HPDE6-E6E7 (cell line): ENCODE data around the gene ALS2.
"Not testable (repeated sequence)": the region's sequence is repeated elsewhere in the genome, so short reads cannot be mapped to it uniquely, and the experiment has no call there.

Experiments used
- DNase-seq: peaks from one replicate; pipeline ENCODE4 v3.0.0; 2011; ENCODE audit warnings: missing footprints; ENCODE audit errors: extremely low spot score

The ALS2 gene

GRCh38 chr2:201674794-201675193 is 105.9 kb downstream of the ALS2 start:
- no peak for DNase-seq

GRCh38 chr2:201674298-201674697 is 106.4 kb downstream of the ALS2 start:
- no peak for DNase-seq

GRCh38 chr2:201673546-201673945 is 107.2 kb downstream of the ALS2 start:
- no peak for DNase-seq

- not testable (repeated sequence) for DNase-seq
Observed at GRCh38 chr2:201671205-201671604, 109.5 kb downstream of the ALS2 start.

GRCh38 chr2:201669865-201670264 is 110.9 kb downstream of the ALS2 start:
- no peak for DNase-seq

GRCh38 chr2:201668402-201668910 is 112.3 kb downstream of the ALS2 start:
- DNase-seq: no peak

- DNase-seq: no peak
Observed at GRCh38 chr2:201664334-201664733, 116.4 kb downstream of the ALS2 start.

- DNase-seq: no peak
Observed at GRCh38 chr2:201661366-201661765, 119.4 kb downstream of the ALS2 start.

GRCh38 chr2:201660293-201660895 is 120.3 kb downstream of the ALS2 start:
- DNase-seq: no peak

- no peak for DNase-seq
Observed at GRCh38 chr2:201656740-201657139, 124.0 kb downstream of the ALS2 start.

- DNase-seq: no peak
Observed at GRCh38 chr2:201656102-201656501, 124.6 kb downstream of the ALS2 start.

- no peak for DNase-seq
Observed at GRCh38 chr2:201654616-201655384, 125.9 kb downstream of the ALS2 start.

- DNase-seq: no peak
Observed at GRCh38 chr2:201653221-201653620, 127.5 kb downstream of the ALS2 start.
